GM20000 (cell line): ENCODE results near the gene PPP2R2B.
A peak's percentile ranks its signal among the peaks of the same experiment; 100 is the strongest.

Experiments used
- DNase-seq: peaks from one replicate; pipeline ENCODE4 v3.0.0; 2012; ENCODE audit warnings: low spot score
- TF ChIP-seq, protein P1 (sequence below): IDR thresholded peaks from 2 replicates; pipeline ENCODE4 v1.5.1; 2012; ENCODE audit warnings: mild to moderate bottlenecking, control low read depth; ENCODE audit errors: extremely low read depth, missing control alignments

The PPP2R2B gene

DNA sequence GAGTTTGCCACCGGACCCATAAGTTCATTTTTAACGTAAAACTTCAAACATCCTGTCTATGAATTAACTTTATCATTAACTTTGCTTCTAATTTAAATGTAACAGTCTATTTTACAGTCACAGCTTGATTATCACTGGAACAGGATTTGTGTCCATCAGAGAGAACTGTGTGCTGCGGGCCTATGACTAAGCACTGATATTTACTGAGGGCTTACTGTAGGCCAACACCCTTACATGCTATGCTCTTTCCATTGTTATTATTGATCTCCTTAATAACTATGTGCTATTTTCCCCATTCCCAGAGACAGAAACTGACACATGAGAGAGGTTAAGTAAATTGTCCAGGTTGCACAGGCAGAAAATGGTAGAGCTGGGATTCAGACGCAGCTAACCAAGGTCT is 338.6 kb downstream of the PPP2R2B start:
- DNase-seq = no peak
- TF ChIP-seq, protein P1, sequence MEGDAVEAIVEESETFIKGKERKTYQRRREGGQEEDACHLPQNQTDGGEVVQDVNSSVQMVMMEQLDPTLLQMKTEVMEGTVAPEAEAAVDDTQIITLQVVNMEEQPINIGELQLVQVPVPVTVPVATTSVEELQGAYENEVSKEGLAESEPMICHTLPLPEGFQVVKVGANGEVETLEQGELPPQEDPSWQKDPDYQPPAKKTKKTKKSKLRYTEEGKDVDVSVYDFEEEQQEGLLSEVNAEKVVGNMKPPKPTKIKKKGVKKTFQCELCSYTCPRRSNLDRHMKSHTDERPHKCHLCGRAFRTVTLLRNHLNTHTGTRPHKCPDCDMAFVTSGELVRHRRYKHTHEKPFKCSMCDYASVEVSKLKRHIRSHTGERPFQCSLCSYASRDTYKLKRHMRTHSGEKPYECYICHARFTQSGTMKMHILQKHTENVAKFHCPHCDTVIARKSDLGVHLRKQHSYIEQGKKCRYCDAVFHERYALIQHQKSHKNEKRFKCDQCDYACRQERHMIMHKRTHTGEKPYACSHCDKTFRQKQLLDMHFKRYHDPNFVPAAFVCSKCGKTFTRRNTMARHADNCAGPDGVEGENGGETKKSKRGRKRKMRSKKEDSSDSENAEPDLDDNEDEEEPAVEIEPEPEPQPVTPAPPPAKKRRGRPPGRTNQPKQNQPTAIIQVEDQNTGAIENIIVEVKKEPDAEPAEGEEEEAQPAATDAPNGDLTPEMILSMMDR = no peak

DNA sequence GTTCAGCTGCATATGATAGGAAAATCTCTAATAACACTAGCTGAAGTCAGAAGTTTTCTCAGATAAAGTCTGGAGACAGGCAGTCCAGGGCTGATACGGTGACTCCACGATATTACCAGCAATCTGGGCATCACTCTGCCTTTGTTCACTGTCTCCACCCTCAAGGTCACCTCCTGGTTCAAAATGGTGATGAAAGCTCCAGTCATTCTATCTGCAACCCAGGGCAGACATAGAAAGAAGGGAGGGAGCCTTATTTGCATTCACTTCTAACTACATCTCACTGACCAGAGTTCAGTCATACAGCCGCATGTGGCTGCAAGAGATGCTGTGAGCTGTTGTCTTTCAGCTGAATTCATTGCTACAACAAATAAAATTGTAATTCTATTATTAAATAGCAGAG is 340.1 kb downstream of the PPP2R2B start:
- TF ChIP-seq, protein P1 = no peak
- no peak for DNase-seq

DNA sequence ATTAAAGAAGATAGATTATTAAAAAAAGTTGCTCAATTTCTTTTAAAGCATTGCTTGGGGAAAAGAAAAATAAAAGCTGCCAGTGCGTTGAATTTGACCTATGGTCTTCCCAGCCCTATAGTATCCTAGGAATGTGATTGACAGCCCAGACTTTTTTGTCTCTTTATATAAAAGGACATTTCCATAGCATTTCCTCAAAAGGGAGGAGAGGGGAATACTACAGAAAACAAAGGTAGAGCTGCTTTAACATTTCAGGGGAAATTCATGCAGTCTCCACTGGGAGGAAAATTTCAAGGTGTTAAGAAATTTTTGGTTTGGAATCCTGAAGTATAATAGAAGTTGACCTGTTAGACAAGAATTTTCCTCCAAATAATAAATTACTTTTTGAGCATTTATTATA is 344.7 kb downstream of the PPP2R2B start:
- TF ChIP-seq, protein P1 = no peak
- DNase-seq = no peak

DNA sequence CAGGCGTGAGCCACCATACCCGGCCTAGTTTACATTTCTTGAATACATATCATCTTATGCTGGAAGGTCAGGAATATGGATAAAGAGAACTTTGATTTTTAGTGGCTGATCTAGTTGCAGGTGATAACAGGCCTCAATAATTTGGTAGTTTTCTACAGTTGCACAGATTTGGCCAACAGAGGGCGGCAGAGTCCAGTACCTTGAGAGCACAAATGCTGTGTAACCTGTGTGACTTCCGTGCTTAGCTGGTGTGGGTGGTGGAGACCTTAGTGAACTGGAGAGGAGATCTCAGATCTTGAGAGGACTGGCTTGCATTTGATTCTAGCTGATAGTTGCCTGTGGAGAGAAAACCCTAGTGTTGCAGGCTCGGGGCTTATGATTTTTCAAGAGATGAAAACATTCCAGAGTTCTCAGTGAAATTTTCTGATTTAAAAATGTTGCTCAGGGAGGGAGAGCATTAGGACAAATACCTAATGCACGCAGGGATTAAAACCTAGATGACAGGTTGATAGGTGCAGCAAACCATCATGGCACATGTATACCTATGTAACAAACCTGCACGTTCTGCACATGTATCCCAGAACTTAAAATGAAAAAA is 345.2 kb downstream of the PPP2R2B start:
- peak; percentile 70 for DNase-seq
- TF ChIP-seq, protein P1 = peak; percentile 69
